ENCODE results near the gene HTR7.

- TF ChIP-seq CTCF (IDR thresholded peaks at IDR 0.05) (no peak), POLR2AphosphoS5 (IDR thresholded peaks at IDR 0.05; ENCODE audit: insufficient read depth in 1 of 2, low read depth in 1 of 2) (no peak)
Observed at GRCh38 chr10:90743291-90743690, 114.5 kb downstream of the HTR7 start.
